ENCODE results near the gene MAOB.

Gene MAOB

DNA sequence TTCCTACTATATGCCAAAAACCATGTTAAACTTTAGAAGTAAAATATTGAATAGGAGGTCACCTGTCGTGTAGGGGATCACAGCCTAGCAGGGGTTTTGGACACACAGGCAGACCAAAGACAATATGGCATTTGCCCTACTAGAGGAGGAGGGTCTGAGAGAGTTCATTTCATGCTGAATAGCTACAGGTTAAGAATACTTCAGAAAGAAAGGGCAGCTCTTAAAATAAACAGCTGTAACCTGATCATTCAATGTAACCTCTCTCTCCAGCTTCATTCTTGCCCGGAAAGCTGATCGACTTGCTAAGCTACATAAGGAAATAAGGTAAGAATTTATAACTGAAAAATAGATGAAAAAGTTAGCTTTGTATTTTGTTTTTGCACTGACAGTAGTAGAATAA, 146.3 kb downstream of the MAOB start:
- H3K9me3 ChIP-seq (replicated peaks; ENCODE audit: insufficient read depth, low read length): no peaks in the 10 kb centered on the region
- no peaks in the 10 kb centered on the region for H3K4me1 ChIP-seq (ENCODE audit: low read length)
- no peaks in the 10 kb centered on the region for H3F3A ChIP-seq (ENCODE audit: insufficient read depth, low read length)
- H2AFZ ChIP-seq (ENCODE audit: low read length): no peak overlapping the region
- H3K27ac ChIP-seq (ENCODE audit: low read length): no peak overlapping the region
- no peak overlapping the region for H3K4me2 ChIP-seq (ENCODE audit: low read depth, low read length)
- no peak overlapping the region for H3K9ac ChIP-seq (ENCODE audit: low read length)
- H3K4me3 ChIP-seq (ENCODE audit: low read length): no peak overlapping the region
- no peaks in the 10 kb centered on the region for H3K36me3 ChIP-seq (replicated peaks; ENCODE audit: insufficient read depth, low read length)
- TF ChIP-seq EZH2phosphoT487 (IDR thresholded peaks at IDR 0.05; ENCODE audit: low read length) (no peak), EZH2 (optimal IDR thresholded peaks at IDR 0.05; ENCODE audit: low read depth, low read length) (no peak)
- TF ChIP-seq, protein P1, sequence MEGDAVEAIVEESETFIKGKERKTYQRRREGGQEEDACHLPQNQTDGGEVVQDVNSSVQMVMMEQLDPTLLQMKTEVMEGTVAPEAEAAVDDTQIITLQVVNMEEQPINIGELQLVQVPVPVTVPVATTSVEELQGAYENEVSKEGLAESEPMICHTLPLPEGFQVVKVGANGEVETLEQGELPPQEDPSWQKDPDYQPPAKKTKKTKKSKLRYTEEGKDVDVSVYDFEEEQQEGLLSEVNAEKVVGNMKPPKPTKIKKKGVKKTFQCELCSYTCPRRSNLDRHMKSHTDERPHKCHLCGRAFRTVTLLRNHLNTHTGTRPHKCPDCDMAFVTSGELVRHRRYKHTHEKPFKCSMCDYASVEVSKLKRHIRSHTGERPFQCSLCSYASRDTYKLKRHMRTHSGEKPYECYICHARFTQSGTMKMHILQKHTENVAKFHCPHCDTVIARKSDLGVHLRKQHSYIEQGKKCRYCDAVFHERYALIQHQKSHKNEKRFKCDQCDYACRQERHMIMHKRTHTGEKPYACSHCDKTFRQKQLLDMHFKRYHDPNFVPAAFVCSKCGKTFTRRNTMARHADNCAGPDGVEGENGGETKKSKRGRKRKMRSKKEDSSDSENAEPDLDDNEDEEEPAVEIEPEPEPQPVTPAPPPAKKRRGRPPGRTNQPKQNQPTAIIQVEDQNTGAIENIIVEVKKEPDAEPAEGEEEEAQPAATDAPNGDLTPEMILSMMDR (IDR thresholded peaks at IDR 0.05; ENCODE audit: low read length): no peak
- no peaks in the 10 kb centered on the region for H3K79me2 ChIP-seq (ENCODE audit: low read length)
- DNase-seq: no peak
- H3K27me3 ChIP-seq (replicated peaks; ENCODE audit: insufficient read depth, low read length): no peaks in the 10 kb centered on the region
- no peaks in the 10 kb centered on the region for H4K20me1 ChIP-seq (ENCODE audit: insufficient read depth, low read length)
- H3K9me2 ChIP-seq (replicated peaks; ENCODE audit: insufficient read depth, low read length): no peaks in the 10 kb centered on the region

GRCh38 chrX:43735534-43735933, 146.7 kb downstream of the MAOB start:
- H3F3A ChIP-seq (ENCODE audit: insufficient read depth, low read length): no peaks in the 10 kb centered on the region
- H3K9me2 ChIP-seq (replicated peaks; ENCODE audit: insufficient read depth, low read length): no peaks in the 10 kb centered on the region
- H3K27ac ChIP-seq (ENCODE audit: low read length): no peak overlapping the region
- H3K9me3 ChIP-seq (replicated peaks; ENCODE audit: insufficient read depth, low read length): no peaks in the 10 kb centered on the region
- TF ChIP-seq EZH2 (optimal IDR thresholded peaks at IDR 0.05; ENCODE audit: low read depth, low read length): no peak
- TF ChIP-seq, protein P1 (IDR thresholded peaks at IDR 0.05; ENCODE audit: low read length): no peak
- no peak for TF ChIP-seq EZH2phosphoT487 (IDR thresholded peaks at IDR 0.05; ENCODE audit: low read length)
- H3K4me3 ChIP-seq (ENCODE audit: low read length): no peak overlapping the region
- H3K9ac ChIP-seq (ENCODE audit: low read length): no peak overlapping the region
- H3K4me2 ChIP-seq (ENCODE audit: low read depth, low read length): no peak overlapping the region
- no peaks in the 10 kb centered on the region for H4K20me1 ChIP-seq (ENCODE audit: insufficient read depth, low read length)
- no peak for DNase-seq
- H3K27me3 ChIP-seq (replicated peaks; ENCODE audit: insufficient read depth, low read length): no peaks in the 10 kb centered on the region
- H3K79me2 ChIP-seq (ENCODE audit: low read length): no peaks in the 10 kb centered on the region
- H3K4me1 ChIP-seq (ENCODE audit: low read length): no peaks in the 10 kb centered on the region
- H2AFZ ChIP-seq (ENCODE audit: low read length): no peak overlapping the region
- no peaks in the 10 kb centered on the region for H3K36me3 ChIP-seq (replicated peaks; ENCODE audit: insufficient read depth, low read length)

GRCh38 chrX:43734444-43734843, 147.8 kb downstream of the MAOB start:
- Histone ChIP-seq H3K27me3 (replicated peaks; ENCODE audit: insufficient read depth, low read length) (no peaks in the 10 kb centered on the region), H3K9me3 (replicated peaks; ENCODE audit: insufficient read depth, low read length) (no peaks in the 10 kb centered on the region), H3K36me3 (replicated peaks; ENCODE audit: insufficient read depth, low read length) (no peaks in the 10 kb centered on the region), H3K4me1 (ENCODE audit: low read length) (no peaks in the 10 kb centered on the region), H4K20me1 (ENCODE audit: insufficient read depth, low read length) (no peaks in the 10 kb centered on the region), H3K9ac (ENCODE audit: low read length) (no peak overlapping the region), H3K4me3 (ENCODE audit: low read length) (no peak overlapping the region), H3F3A (ENCODE audit: insufficient read depth, low read length) (no peaks in the 10 kb centered on the region), H2AFZ (ENCODE audit: low read length) (no peak overlapping the region), H3K9me2 (replicated peaks; ENCODE audit: insufficient read depth, low read length) (no peaks in the 10 kb centered on the region), H3K79me2 (ENCODE audit: low read length) (no peaks in the 10 kb centered on the region), H3K27ac (ENCODE audit: low read length) (no peak overlapping the region), H3K4me2 (ENCODE audit: low read depth, low read length) (no peak overlapping the region)
- TF ChIP-seq, protein P1 (IDR thresholded peaks at IDR 0.05; ENCODE audit: low read length): no peak
- TF ChIP-seq EZH2phosphoT487 (IDR thresholded peaks at IDR 0.05; ENCODE audit: low read length) (no peak), EZH2 (optimal IDR thresholded peaks at IDR 0.05; ENCODE audit: low read depth, low read length) (no peak)
- DNase-seq: no peak
